K562 (cell line): ENCODE data around the gene KIF20B. TPM values are rescaled to one million over a fixed set of nuclear protein-coding genes. Genes with fewer than 3 reads are reported as not detected.

Experiments
- ATAC-seq: fragments of 200-7000 bp; cut with Tn5 transposase; 3 replicates; pipeline ENCODE4 v1.9.1; 2020; ENCODE audit warnings: moderate library complexity
- BruUV-seq: library from RNA; stranded (reverse); fragments of 400-500 nt; replicated peaks from 2 replicates; lab custom pipeline; 2021; lab: Mats Ljungman, UMichigan
- CTCF ChIA-PET: fragments of 300-600 bp; formaldehyde crosslinking; extraction: SDS; loops from one replicate; lab custom pipeline; 2021; ENCODE audit warnings: low intra/inter-chr PET ratio; lab: Yijun Ruan, JAX
- POLR2A ChIA-PET: fragments of 300-600, 350-650 bp; sonication (Branson Sonifier 250); formaldehyde crosslinking; extraction: SDS; loops from one replicate; lab custom pipeline; 2021; ENCODE audit warnings: antibody characterized with exemption, inconsistent platforms; lab: Yijun Ruan, JAX
- DNase-seq, 4 experiments: peaks; one replicate each; pipeline versions ENCODE4 v3.0.0 to v3.0.0-alpha.2; 2011 to 2018; ENCODE audit warnings: low spot score in 3 of 4, mixed read lengths in 3 of 4; ENCODE audit errors: extremely low read depth in 1 of 4
- FAIRE-seq: peaks from 2 replicates; lab custom pipeline; 2011; peaks lifted over from hg19 to GRCh38; lab: Jason Lieb, UNC
- H2AFZ ChIP-seq: 2 replicates; pipeline ENCODE4 v1.6.0; 2011; ENCODE audit warnings: low read depth, low read length, control low read depth, inconsistent platforms
- H3K27ac ChIP-seq: fragments of 200-600 bp; 3 replicates; pipeline ENCODE4 v1.8.0; 2011; ENCODE audit warnings: low read depth, mild to moderate bottlenecking, control low read depth, inconsistent platforms, low read length, moderate library complexity, mixed read lengths; ENCODE audit errors: extremely low read depth
- H3K27me3 ChIP-seq, 2 experiments: fragments of 300-600 bp in 1 of 2; 2 replicates in 1 of 2; 3 replicates in 1 of 2; pipeline versions ENCODE4 v1.6.0 to v1.8.0; 2011; ENCODE audit warnings: inconsistent platforms in 2 of 2, low read length in 2 of 2, mild to moderate bottlenecking in 1 of 2, mixed read lengths in 1 of 2, moderate library complexity in 1 of 2; ENCODE audit not compliant: control insufficient read depth in 2 of 2, insufficient read depth in 2 of 2
- H3K36me3 ChIP-seq: fragments of 300-600 bp; 3 replicates; pipeline ENCODE4 v1.8.0; 2011; ENCODE audit warnings: mild to moderate bottlenecking, low read length, inconsistent platforms; ENCODE audit not compliant: control insufficient read depth, insufficient read depth
- H3K4me1 ChIP-seq, 2 experiments: fragments of 200-600 bp in 1 of 2; replicated peaks in 1 of 2; 2 replicates in 1 of 2; 3 replicates in 1 of 2; pipeline versions ENCODE4 v1.5.1 to v1.8.0; 2011; ENCODE audit warnings: inconsistent platforms in 2 of 2, low read length in 2 of 2, mild to moderate bottlenecking in 1 of 2, mixed read lengths in 1 of 2, moderate library complexity in 1 of 2; ENCODE audit not compliant: control insufficient read depth in 2 of 2, insufficient read depth in 2 of 2
- H3K4me2 ChIP-seq: 2 replicates; pipeline ENCODE4 v1.6.1; 2011; ENCODE audit warnings: low read length, control low read depth, inconsistent platforms, mixed read lengths; ENCODE audit not compliant: insufficient read depth
- H3K4me3 ChIP-seq: fragments of 200-600 bp; sonication (generic), shearing (Covaris generic); 2 replicates; pipeline ENCODE4 v1.5.1; 2016; ENCODE audit warnings: control low read depth, inconsistent platforms
- H3K79me2 ChIP-seq: fragments of 200-600 bp; 3 replicates; pipeline ENCODE4 v1.8.0; 2011; ENCODE audit warnings: low read length, inconsistent platforms; ENCODE audit not compliant: control insufficient read depth, insufficient read depth
- H3K9ac ChIP-seq, 2 experiments: 2 replicates each; pipeline versions ENCODE4 v1.6.0 to v1.6.1; 2011; ENCODE audit warnings: low read depth in 2 of 2, low read length in 2 of 2, control low read depth in 1 of 2, inconsistent platforms in 1 of 2, mild to moderate bottlenecking in 1 of 2, mixed read lengths in 1 of 2; ENCODE audit not compliant: insufficient read depth in 1 of 2
- H3K9me1 ChIP-seq: one replicate; pipeline ENCODE4 v1.6.0; 2011; ENCODE audit warnings: inconsistent platforms, mild to moderate bottlenecking, low read length, moderate library complexity; ENCODE audit not compliant: control insufficient read depth, insufficient read depth
- H3K9me3 ChIP-seq: replicated peaks from 2 replicates; pipeline ENCODE4 v1.5.1; 2011; ENCODE audit warnings: low read depth, low read length, inconsistent platforms; ENCODE audit not compliant: control insufficient read depth, insufficient read depth
- H4K20me1 ChIP-seq: replicated peaks from 2 replicates; pipeline ENCODE4 v1.6.1; 2011; ENCODE audit warnings: low read length, inconsistent platforms, mixed read lengths; ENCODE audit not compliant: control insufficient read depth, insufficient read depth
- C11orf30 ChIP-seq: fragments of 450-650 bp; IDR thresholded peaks from 2 replicates; pipeline ENCODE4 v1.6.1; 2016; ENCODE audit warnings: low read depth, mild to moderate bottlenecking
- FOXA1 ChIP-seq: fragments of 450-650 bp; IDR thresholded peaks from 2 replicates; pipeline ENCODE4 v1.6.1; 2016; ENCODE audit warnings: mild to moderate bottlenecking, borderline replicate concordance
- MAFF ChIP-seq: IDR thresholded peaks from 2 replicates; pipeline ENCODE4 v1.6.1; 2012; ENCODE audit warnings: low read length, improper control_type of control experiment
- MAFG ChIP-seq: fragments of 450-650 bp; conservative IDR thresholded peaks from 2 replicates; pipeline ENCODE4 v1.6.1; 2016; ENCODE audit warnings: missing genetic modification characterization, missing compliant biosample characterization
- MAFK ChIP-seq: IDR thresholded peaks from 2 replicates; pipeline ENCODE4 v1.6.1; 2011; ENCODE audit warnings: low read length, improper control_type of control experiment
- MYNN ChIP-seq, 2 experiments: sonication (generic); formaldehyde crosslinking in 1 of 2; IDR thresholded peaks; 2 replicates each; pipeline versions ENCODE4 v1.5.0 to v1.6.1; 2016 to 2020; ENCODE audit warnings: antibody characterized with exemption in 1 of 2, missing genetic modification reagents in 1 of 2
- POLR2AphosphoS5 ChIP-seq: IDR thresholded peaks from 2 replicates; pipeline ENCODE4 v1.6.1; 2011; ENCODE audit warnings: mild to moderate bottlenecking, low read depth, low read length, moderate library complexity; ENCODE audit not compliant: control insufficient read depth, insufficient read depth
- RFX1 ChIP-seq: fragments of 450-650 bp; IDR thresholded peaks from 2 replicates; pipeline ENCODE4 v1.6.1; 2016; ENCODE audit warnings: mild to moderate bottlenecking, moderate library complexity
- TOE1 ChIP-seq, 2 experiments: fragments of 450-650 bp in 1 of 2; sonication (generic) in 1 of 2; formaldehyde crosslinking in 1 of 2; IDR thresholded peaks; 2 replicates each; pipeline versions ENCODE4 v1.7.1 to v1.8.0; 2016 to 2022; ENCODE audit warnings: borderline replicate concordance in 2 of 2, mild to moderate bottlenecking in 2 of 2, antibody characterized with exemption in 1 of 2, inconsistent platforms in 1 of 2, low read depth in 1 of 2, missing genetic modification reagents in 1 of 2, moderate library complexity in 1 of 2
- U2AF2 ChIP-seq: fragments of 200-400 bp; formaldehyde crosslinking; optimal IDR thresholded peaks from 2 replicates; pipeline ENCODE3; 2017; ENCODE audit warnings: low read depth, mild to moderate bottlenecking, low read length
- ZNF232 ChIP-seq: sonication (generic); formaldehyde crosslinking; IDR thresholded peaks from 2 replicates; pipeline ENCODE4 v1.8.0; 2022; ENCODE audit warnings: mild to moderate bottlenecking, missing genetic modification reagents
- ZNF316 ChIP-seq: fragments of 450-650 bp; IDR thresholded peaks from 2 replicates; pipeline ENCODE4 v1.6.1; 2016
- WGBS: fragments of 100-300 bp; shearing (Covaris generic); methylation state at CpG from one replicate; pipeline ENCODE4 v1.1.6; 2016; ENCODE audit warnings: low coverage, mixed read lengths; ENCODE audit not compliant: insufficient coverage; ENCODE audit errors: missing lambda C conversion rate; 5-methylcytosine and 5-hydroxymethylcytosine counted together
- in situ Hi-C: fragments of 300-500 bp; cut with MboI; formaldehyde crosslinking; loops from 4 replicates; pipeline ENCODE4 v1.15.0; 2018; ENCODE audit warnings: inconsistent platforms, mixed read lengths
- intact Hi-C: fragments of 100-400 bp; cut with micrococcal nuclease; formaldehyde crosslinking; loops from 2 replicates; pipeline ENCODE4 v1.14.2; 2022
- polyA plus RNA-seq, 8 experiments: library from polyadenylated mRNA; depleted of rRNA in 4 of 8; stranded (reverse) in 5 of 8; unstranded in 3 of 8; fragments of >200 nt; fragmentation: Nextera tagmentation in 2 of 8; fragmentation: Illumina TruSeq in 1 of 8; extraction: Ambion mirVana in 2 of 8; extraction: Trizol in 1 of 8; gene quantifications; 2 replicates each; pipeline versions ENCODE4 v1.2.1 to v1.2.3, GENCODE V29; 2011 to 2014; ENCODE audit warnings: inconsistent platforms in 1 of 8, missing spikeins in 1 of 8
- total RNA-seq, 7 experiments: library from RNA; depleted of rRNA in 6 of 7; stranded (reverse); fragments of >200 nt in 6 of 7; fragmentation: Illumina TruSeq in 2 of 7; extraction: Trizol in 2 of 7; gene quantifications; 2 replicates each; pipeline versions ENCODE4 v1.2.1 to v1.2.3, GENCODE V29; 2011 to 2021; ENCODE audit warnings: low replicate concordance in 1 of 7
- TF ChIP-seq, protein P1 (sequence below): fragments of 450-650 bp; IDR thresholded peaks from 2 replicates; pipeline ENCODE4 v1.6.1; 2016; ENCODE audit warnings: antibody characterized with exemption
- TF ChIP-seq, protein P2 (sequence below): fragments of 450-650 bp; formaldehyde crosslinking; IDR thresholded peaks from 2 replicates; pipeline ENCODE4 v1.4.0; 2020; ENCODE audit warnings: mild to moderate bottlenecking, moderate library complexity

The KIF20B gene
- total and polyA plus RNA-seq, 9 of the 15 experiments (the other 6 are each of a cell fraction or from before 2014, with no cell fraction given), result 18.6 to 56.5 (median 32.9) TPM

DNA sequence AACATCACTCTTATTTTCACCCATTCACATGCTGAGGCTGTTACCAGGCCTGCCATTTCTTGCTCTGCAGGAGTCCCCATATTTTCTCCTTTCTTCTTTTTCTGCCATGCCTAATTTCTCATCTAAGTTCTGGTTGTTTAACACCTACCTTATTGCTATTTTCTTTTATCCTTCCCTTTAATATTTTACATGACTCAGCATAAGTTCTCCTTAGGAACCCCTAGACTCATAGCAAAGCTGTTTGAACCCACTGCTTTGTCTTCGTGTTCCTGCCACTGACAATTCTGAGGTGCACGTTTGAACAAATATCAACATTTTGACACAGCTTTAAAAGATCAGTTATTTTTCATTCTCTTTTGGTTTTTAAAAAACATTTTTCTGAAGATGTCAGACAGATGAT lies 98.2 kb downstream of the KIF20B start:
- Histone ChIP-seq H3K27me3 (no peaks in the 10 kb centered on the region), H3K9me1 (no peaks in the 10 kb centered on the region), H3K4me1 (no peaks in the 10 kb centered on the region), H3K79me2 (no peaks in the 10 kb centered on the region), H3K4me2 (no peak overlapping the region), H3K9me3 (no peaks in the 10 kb centered on the region), H3K9ac (no peak overlapping the region), H3K27ac (no peak overlapping the region), H3K4me3 (no peak overlapping the region), H3K36me3 (no peaks in the 10 kb centered on the region), H2AFZ (no peak overlapping the region), H4K20me1 (no peaks in the 10 kb centered on the region)
- no TSS peak for BruUV-seq
- DNase-seq, result no peak
- TF ChIP-seq MAFG (peak; percentile 68), FOXA1 (no peak), ZNF316 (peak; percentile 81), MYNN (IDR thresholded peaks at IDR 0.05) (no peak), MYNN (CRISPR knock-in tag; IDR thresholded peaks at IDR 0.05) (no peak), ZNF232 (CRISPR knock-in tag) (no peak), MAFF (peak; percentile 41; the same call in 1 of the 2 replicates), RFX1 (no peak), MAFK (peak; percentile 47; the same call in 1 of the 2 replicates), POLR2AphosphoS5 (no peak), TOE1 (IDR thresholded peaks at IDR 0.05; ENCODE audit: borderline replicate concordance) (no peak), TOE1 (CRISPR knock-in tag; IDR thresholded peaks at IDR 0.05; ENCODE audit: borderline replicate concordance, low read depth) (no peak), C11orf30 (peak; percentile 67), U2AF2 (no peak)
- TF ChIP-seq, protein P1, sequence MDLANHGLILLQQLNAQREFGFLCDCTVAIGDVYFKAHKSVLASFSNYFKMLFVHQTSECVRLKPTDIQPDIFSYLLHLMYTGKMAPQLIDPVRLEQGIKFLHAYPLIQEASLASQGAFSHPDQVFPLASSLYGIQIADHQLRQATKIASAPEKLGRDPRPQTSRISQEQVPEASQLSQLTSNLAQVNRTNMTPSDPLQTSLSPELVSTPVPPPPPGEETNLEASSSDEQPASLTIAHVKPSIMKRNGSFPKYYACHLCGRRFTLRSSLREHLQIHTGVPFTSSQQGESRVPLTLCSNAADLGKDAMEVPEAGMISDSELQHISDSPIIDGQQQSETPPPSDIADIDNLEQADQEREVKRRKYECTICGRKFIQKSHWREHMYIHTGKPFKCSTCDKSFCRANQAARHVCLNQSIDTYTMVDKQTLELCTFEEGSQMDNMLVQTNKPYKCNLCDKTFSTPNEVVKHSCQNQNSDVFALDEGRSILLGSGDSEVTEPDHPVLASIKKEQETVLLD, result no peak
- TF ChIP-seq, protein P2, sequence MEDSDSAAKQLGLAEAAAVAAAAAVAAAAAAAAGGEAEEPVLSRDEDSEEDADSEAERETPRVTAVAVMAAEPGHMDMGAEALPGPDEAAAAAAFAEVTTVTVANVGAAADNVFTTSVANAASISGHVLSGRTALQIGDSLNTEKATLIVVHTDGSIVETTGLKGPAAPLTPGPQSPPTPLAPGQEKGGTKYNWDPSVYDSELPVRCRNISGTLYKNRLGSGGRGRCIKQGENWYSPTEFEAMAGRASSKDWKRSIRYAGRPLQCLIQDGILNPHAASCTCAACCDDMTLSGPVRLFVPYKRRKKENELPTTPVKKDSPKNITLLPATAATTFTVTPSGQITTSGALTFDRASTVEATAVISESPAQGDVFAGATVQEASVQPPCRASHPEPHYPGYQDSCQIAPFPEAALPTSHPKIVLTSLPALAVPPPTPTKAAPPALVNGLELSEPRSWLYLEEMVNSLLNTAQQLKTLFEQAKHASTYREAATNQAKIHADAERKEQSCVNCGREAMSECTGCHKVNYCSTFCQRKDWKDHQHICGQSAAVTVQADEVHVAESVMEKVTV (CRISPR knock-in tag), result no peak
- WGBS, result 0% methylated on average over 2 of the region's 2 CpGs
- CTCF ChIA-PET, result no interaction called here
- POLR2A ChIA-PET, result no interaction called here
- no peak for ATAC-seq
- in situ Hi-C loops (no loop called here), intact Hi-C loops (loop anchor here (10.0 kb wide), 2 partner anchors 335 to 945 kb away; no protein-coding TSS in a partner anchor)
- no peak for FAIRE-seq
